ENCODE data around the gene KDM6A. TPM values are rescaled to one million over a fixed set of nuclear protein-coding genes. Genes with fewer than 3 reads are reported as not detected.

The KDM6A gene
- total RNA-seq, 4 donors from 2014 or later: 42.5 to 163 (median 91.8) TPM

DNA sequence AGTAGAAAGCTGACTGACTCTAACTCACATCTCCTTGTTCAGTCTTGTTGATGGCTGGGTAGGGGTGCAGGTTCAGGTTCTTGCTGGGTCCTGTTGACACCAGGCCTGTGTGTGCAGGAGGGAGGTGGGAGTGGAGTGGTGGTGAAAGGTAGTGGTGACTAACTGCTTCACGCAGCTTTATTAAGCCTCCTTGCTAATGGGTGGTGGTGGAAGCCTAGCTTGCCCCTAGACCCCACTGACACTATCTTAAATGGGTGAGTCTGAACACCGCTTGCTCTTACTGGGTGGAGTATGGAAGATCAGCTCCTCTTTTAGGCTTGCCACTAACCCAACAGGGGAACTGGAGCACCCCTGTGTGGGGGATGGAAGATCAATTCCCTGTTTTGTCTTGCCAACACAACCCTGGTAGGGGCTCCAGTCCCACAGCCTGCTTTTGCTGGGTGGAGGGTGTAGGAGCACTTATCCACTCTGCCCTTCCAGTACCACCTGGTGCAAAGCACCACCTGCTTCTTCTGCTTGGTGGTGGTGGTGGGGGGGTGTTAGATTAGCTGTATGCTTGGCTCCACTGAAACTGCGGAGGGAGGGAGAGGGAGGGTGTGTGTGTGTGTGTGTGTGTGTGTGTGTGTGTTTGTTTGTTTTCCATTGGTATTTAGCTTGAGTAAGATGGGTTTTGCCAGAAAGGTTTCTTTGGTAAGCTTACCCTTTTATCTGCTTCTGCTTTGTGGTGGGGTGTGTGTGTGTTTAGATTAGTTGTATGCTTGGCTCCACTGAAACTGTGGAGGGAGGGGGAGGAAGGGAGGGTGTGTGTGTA lies 25.6 kb downstream of the KDM6A start:
- WGBS, 2 donors (ENCODE audit: low coverage in 1 of 2): 82% methylated on average over 3 of the region's 3 CpGs; no CpG with 5 or more reads in 1 of the 2 donors
- DNase-seq: no peak
- intact Hi-C loops (cut with DNase I; ENCODE audit: low total_unique reads): no loop called here
- in situ Hi-C loops (cut with MboI; ENCODE audit: low pct_ligation_motif_present in 1 of 4, low pct_unique_long_range_greater_than_20kb in 1 of 4, low sequenced_read_pairs in 3 of 4): loop anchor here in 2 of 4 donors (25.0 kb wide), 1 partner anchor 164 kb away; no protein-coding TSS in a partner anchor
- Histone ChIP-seq H3K9me3 (no peaks in the 10 kb centered on the region), H3K4me1 (peaks cover 0 to 14% (median 7%) of the 10 kb centered on the region in 4 donors), H3K4me3 (no peak overlapping the region), H3K27ac (no peak overlapping the region), H3K36me3 (no peaks in the 10 kb centered on the region), H3K27me3 (no peaks in the 10 kb centered on the region)
- TF ChIP-seq POLR2AphosphoS5 (IDR thresholded peaks at IDR 0.05): no peak
- no peak for TF ChIP-seq EP300 (IDR thresholded peaks at IDR 0.05; ENCODE audit: low read depth)
- TF ChIP-seq, protein P1, sequence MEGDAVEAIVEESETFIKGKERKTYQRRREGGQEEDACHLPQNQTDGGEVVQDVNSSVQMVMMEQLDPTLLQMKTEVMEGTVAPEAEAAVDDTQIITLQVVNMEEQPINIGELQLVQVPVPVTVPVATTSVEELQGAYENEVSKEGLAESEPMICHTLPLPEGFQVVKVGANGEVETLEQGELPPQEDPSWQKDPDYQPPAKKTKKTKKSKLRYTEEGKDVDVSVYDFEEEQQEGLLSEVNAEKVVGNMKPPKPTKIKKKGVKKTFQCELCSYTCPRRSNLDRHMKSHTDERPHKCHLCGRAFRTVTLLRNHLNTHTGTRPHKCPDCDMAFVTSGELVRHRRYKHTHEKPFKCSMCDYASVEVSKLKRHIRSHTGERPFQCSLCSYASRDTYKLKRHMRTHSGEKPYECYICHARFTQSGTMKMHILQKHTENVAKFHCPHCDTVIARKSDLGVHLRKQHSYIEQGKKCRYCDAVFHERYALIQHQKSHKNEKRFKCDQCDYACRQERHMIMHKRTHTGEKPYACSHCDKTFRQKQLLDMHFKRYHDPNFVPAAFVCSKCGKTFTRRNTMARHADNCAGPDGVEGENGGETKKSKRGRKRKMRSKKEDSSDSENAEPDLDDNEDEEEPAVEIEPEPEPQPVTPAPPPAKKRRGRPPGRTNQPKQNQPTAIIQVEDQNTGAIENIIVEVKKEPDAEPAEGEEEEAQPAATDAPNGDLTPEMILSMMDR (IDR thresholded peaks at IDR 0.05): no peak
- no peak for TF ChIP-seq POLR2A (IDR thresholded peaks at IDR 0.05)

DNA sequence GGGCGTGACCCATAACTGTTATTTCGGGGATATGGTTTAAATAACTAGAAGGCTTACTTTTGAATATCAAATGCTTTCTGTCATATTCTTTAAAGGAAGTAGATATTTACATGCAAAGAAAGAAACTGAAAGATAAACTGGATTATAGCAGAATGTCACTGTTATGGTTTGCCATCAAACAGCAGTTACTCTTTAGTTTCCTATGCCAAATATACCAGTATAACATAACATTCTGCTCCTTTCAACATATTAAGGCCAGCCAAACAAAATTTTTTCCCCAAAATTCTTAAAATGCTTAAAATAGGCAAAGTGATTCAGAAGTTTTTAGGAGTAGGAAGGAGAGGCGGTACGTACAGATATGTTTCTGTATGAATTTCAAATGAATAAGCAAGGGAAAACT lies 27.0 kb downstream of the KDM6A start:
- Histone ChIP-seq H3K4me3 (no peak overlapping the region), H3K4me1 (peaks cover 0 to 21% (median 15%) of the 10 kb centered on the region in 4 donors), H3K27ac (no peak overlapping the region), H3K9me3 (no peaks in the 10 kb centered on the region), H3K36me3 (no peaks in the 10 kb centered on the region), H3K27me3 (no peaks in the 10 kb centered on the region)
- in situ Hi-C loops (cut with MboI; ENCODE audit: low pct_ligation_motif_present in 1 of 4, low pct_unique_long_range_greater_than_20kb in 1 of 4, low sequenced_read_pairs in 3 of 4) (loop anchor here in 2 of 4 donors (25.0 kb wide), 1 partner anchor 162 kb away; no protein-coding TSS in a partner anchor), intact Hi-C loops (cut with DNase I; ENCODE audit: low total_unique reads) (no loop called here)
- 79 to 89% methylated on average over 2 to 4 of the region's 4 CpGs for WGBS, 2 donors (ENCODE audit: low coverage in 1 of 2)
- no peak for DNase-seq
- no peak for TF ChIP-seq POLR2AphosphoS5 (IDR thresholded peaks at IDR 0.05)
- no peak for TF ChIP-seq EP300 (IDR thresholded peaks at IDR 0.05; ENCODE audit: low read depth)
- TF ChIP-seq, protein P1 (IDR thresholded peaks at IDR 0.05): no peak

DNA sequence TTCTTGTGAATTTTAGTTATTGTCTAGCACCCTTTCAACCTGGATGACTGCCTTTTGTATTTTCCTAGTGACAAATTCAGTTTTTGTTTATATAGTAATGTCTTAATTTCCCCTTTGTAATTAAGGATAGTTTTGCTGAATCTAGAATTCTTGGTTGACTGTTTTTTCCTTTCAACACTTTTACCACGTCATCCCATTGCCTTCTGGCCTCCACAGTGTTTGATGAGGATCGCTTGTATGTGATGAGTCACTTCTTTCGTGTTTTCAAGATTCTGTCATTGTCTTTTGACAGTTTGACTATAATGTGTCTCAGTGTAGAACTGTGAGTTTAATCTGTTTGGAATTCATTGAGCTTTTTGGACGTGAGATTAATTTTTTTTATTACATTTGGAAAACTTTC lies 30.1 kb downstream of the KDM6A start:
- in situ Hi-C loops (cut with MboI; ENCODE audit: low pct_ligation_motif_present in 1 of 4, low pct_unique_long_range_greater_than_20kb in 1 of 4, low sequenced_read_pairs in 3 of 4): no loop called here
- Histone ChIP-seq H3K27ac (no peak overlapping the region), H3K4me1 (peaks cover 0 to 23% (median 17%) of the 10 kb centered on the region in 4 donors), H3K9me3 (no peaks in the 10 kb centered on the region), H3K4me3 (no peak overlapping the region), H3K36me3 (no peaks in the 10 kb centered on the region), H3K27me3 (no peaks in the 10 kb centered on the region)
- TF ChIP-seq EP300 (IDR thresholded peaks at IDR 0.05; ENCODE audit: low read depth) (no peak), POLR2A (IDR thresholded peaks at IDR 0.05) (no peak), POLR2AphosphoS5 (IDR thresholded peaks at IDR 0.05) (no peak)
- TF ChIP-seq, protein P1 (IDR thresholded peaks at IDR 0.05): no peak
- no peak for DNase-seq
- intact Hi-C loops (cut with DNase I; ENCODE audit: low total_unique reads): no loop called here
- 59% methylated on average over 4 of the region's 4 CpGs; no CpG with 5 or more reads in 1 of the 2 donors for WGBS, 2 donors (ENCODE audit: low coverage in 1 of 2)

DNA sequence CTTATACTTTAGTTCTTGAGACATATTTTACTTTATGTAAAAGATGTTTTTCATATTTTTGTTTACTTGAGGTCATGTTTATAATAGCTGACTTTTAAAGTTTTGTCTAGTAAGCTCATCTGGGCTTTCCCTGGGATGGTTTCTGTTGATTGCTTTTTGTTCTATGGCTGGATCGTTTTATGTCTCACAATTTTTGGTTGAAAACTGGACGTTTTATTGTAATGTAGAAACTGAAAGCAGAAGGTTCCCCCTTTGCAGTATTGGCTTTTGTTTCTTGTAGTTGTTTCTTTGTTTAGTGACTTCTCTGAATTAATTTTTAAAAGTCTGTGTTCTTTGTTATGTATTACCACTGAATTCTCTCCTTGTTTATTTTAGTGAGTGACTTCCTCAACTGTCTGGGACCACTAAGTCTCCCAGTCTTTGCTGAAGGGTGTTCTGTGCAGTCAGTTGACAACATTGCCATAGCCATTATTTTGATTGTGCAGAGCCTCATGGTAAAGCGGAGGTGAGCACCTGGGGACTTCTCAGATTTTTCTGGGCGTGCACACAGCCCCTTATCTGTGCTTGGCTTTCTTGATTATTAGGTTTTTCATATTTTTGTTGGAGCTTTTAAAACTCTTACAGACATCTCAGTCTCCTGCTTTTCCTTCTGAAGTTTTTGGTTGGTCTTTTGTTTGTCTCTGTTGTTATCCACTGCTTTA lies 31.0 kb downstream of the KDM6A start:
- intact Hi-C loops (cut with DNase I; ENCODE audit: low total_unique reads): no loop called here
- 52% methylated on average over 4 of the region's 4 CpGs; no CpG with 5 or more reads in 1 of the 2 donors for WGBS, 2 donors (ENCODE audit: low coverage in 1 of 2)
- no peaks in the 10 kb centered on the region for H3K36me3 ChIP-seq
- H3K9me3 ChIP-seq: no peaks in the 10 kb centered on the region
- no peak for DNase-seq
- no peak overlapping the region for H3K27ac ChIP-seq
- in situ Hi-C loops (cut with MboI; ENCODE audit: low pct_ligation_motif_present in 1 of 4, low pct_unique_long_range_greater_than_20kb in 1 of 4, low sequenced_read_pairs in 3 of 4): no loop called here
- no peaks in the 10 kb centered on the region for H3K27me3 ChIP-seq
- H3K4me1 ChIP-seq: peaks cover 0 to 26% (median 18%) of the 10 kb centered on the region in 4 donors
- H3K4me3 ChIP-seq: no peak overlapping the region
- TF ChIP-seq POLR2A (IDR thresholded peaks at IDR 0.05) (no peak), EP300 (IDR thresholded peaks at IDR 0.05; ENCODE audit: low read depth) (no peak), POLR2AphosphoS5 (IDR thresholded peaks at IDR 0.05) (no peak)
- TF ChIP-seq, protein P1 (IDR thresholded peaks at IDR 0.05): no peak

All from transverse colon (tissue), 4 donors.